HG02970 (cell line): ENCODE results near the gene SHB.
"Not testable (repeated sequence)": the region's sequence is repeated elsewhere in the genome, so short reads cannot be mapped to it uniquely, and the experiment has no call there.

ENCODE experiments used
- ATAC-seq: cut with Tn5 transposase; IDR thresholded peaks from one replicate; pipeline ENCODE4 v1.9.1; 2021; ENCODE audit warnings: mild to moderate bottlenecking, moderate library complexity, moderate number of reproducible peaks; ENCODE audit not compliant: unreplicated experiment, low FRiP score

Gene SHB

DNA sequence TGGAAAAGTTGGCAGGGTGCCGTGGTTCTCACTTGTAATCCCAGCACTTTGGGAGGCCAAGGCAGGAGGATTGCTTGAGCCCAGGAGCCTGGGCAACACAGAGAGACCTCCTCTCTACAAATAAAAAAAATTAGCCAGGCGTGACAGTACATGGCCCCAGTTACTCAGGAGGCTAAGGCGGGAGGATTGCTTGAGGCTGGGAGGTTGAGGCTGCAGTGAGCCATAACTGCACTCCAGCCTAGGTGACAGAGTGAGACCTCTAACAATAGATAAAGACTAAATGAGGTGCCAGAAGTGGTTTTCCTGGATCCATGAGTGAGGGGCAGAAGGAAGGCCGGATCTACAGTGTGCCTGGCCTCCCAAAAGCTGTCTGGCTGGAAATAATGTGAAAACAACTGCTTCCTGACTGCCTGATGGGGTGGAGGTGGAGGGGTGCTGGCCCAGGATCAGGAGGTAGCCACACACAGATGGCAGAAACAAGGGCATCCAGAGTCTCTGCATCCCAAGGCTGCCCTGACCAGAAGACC is 4.1 kb downstream of the SHB start:
- no peak for ATAC-seq

DNA sequence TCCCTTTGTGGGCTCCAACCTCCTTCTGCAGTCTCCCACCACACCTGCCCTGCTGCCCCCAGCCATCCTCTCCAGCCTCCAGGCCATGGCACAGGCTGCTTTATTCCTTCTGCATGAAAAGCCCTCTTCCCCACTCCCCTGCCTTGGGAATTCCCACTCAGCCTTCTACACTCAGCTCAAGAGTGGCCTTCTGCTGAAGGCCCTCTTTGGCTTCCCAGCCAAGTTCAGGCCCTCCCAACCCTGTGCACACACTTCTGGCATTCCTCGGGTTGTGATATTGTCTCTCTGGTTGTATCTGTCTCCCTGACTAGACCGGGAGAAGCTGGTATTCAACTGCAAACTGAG is 5.7 kb downstream of the SHB start:
- ATAC-seq, result no peak

DNA sequence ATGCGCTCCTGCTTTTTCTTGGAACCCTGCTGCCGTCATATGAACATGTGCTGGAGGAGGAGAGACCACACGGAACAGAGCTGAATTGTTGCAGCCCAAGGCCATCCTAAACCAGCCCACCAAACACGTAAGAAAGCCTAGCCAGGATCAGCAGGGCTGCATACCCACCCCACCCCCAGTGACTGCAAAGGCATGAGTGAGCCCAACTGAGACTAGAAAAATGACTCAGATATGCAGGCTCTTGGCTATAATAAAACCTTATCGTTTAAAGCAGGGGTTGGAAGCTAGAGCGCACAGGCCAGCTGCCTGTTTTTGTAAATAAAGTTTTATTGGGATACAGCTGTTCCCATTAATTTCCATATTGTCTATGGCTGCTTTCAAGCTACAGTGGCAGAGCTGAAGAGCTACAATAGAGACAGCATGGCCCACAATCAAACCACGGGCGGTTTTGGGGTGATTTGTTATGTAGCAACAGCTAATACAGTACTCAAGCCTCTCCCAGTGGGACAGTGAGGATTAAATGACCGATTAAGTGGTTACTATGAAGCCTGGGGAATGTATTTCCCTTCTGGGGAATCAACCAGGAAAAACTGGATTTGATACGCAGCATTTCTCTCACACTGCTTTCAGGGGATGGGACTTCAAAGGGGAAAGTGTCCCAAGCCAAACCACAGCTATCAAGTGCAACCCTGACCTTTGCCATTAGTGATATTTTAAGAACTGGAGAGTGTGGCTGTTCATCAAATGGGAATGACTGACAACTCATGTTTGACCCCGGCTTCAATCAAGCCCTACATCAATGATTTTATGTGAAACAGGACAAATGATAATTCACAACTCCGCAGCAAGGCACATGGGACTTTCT is 6.3 kb downstream of the SHB start:
- no peak for ATAC-seq

DNA sequence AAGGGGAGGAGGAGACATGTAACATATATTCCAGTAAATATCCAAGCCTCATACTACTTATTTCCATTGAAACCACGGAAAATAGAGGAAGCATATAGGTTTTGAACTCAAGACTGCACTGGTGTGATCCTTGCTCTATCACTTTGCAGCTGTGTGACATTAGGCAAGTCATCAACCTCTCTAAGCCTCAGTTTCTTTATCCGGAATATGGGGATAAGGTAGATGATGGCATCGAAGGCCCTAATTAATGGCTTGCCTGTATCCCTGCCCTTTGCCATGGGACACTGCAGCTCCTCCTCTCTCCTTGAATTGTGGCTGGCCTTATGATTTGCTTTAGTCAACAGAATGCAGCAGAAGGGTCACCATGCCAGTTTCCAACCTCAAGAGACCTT is 6.9 kb downstream of the SHB start:
- no peak for ATAC-seq

DNA sequence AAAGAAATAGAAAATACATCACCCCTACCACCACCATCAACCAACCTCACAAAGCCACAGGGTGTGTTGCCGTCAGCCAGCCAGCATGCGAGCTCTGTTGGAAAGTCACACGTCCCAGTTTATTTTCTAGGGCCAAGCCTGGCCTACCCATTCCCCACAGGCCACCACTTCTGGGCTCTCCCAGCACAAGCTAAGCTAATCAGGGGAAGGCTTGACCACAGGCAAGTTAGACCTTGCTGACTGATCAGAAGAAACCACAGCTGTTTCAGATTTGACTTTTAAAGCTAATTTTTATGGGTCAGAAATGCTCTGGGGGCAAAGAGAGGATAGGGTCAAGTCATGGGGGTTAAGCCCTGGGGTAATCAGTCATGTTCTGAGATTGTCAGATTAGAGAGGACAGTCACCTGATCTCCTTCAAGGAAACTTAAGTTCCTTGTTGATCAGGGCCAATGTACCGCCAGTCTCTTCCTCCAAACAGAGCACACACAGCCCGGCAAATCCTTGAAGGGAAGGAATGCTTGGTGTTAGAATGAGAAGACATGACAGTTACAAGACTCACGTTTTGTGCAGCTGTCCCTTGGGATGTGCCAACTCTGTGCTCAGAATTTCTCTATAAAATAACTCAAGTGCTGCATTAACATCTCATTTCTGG is 7.6 kb downstream of the SHB start:
- ATAC-seq, result peak; percentile 40

DNA sequence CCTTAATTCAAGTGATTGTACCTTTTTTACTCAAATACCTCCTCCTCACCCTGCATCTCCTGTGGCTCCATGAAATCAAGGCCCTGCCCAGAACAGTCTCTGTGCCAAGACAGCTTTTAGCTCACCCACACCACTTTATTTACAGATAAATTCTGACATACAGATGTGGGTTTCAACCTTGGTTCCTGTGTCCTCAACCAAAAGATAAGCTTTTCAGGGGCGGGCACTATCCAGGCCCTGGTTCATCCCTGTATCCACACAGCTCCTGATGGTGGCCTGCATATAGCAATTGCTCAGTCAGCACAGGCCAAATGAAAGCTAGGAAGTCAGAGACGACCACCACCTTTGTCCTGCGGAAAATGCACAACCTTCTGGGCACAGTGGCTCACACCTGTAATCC is 8.3 kb downstream of the SHB start:
- no peak for ATAC-seq

DNA sequence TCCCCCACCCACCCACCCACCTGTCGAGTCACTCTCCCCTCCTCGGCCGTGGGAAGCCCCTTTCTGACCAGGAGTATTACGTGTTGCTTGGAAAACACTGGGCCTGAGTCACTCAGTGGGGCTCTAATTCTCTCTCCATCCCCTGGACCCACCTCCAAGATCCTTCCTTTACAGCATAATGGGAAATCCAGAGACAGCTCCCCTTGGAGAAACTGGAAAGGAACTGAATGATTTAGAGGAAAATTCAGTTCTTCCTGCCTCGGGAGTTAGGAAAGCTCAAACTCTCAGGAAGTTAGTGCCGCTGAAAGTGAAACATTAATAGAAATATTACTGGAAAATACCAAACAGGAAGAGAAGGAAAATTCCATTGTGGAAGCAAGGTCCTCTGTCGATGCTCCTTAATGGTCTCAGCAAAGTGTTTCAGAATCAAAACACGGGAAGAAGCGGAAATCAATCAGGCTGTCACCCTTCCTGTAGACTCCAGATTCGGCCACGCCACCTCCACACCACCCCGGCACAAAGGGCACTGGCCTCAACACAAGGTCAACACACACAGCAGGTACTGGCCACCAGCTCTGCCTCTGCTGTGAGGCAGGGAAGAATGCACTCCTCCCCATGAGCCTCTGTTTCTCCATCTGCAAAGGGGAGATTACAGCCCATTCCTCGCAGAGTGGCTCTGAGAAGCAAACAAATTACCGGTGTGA is 9.6 kb downstream of the SHB start:
- no peak for ATAC-seq

DNA sequence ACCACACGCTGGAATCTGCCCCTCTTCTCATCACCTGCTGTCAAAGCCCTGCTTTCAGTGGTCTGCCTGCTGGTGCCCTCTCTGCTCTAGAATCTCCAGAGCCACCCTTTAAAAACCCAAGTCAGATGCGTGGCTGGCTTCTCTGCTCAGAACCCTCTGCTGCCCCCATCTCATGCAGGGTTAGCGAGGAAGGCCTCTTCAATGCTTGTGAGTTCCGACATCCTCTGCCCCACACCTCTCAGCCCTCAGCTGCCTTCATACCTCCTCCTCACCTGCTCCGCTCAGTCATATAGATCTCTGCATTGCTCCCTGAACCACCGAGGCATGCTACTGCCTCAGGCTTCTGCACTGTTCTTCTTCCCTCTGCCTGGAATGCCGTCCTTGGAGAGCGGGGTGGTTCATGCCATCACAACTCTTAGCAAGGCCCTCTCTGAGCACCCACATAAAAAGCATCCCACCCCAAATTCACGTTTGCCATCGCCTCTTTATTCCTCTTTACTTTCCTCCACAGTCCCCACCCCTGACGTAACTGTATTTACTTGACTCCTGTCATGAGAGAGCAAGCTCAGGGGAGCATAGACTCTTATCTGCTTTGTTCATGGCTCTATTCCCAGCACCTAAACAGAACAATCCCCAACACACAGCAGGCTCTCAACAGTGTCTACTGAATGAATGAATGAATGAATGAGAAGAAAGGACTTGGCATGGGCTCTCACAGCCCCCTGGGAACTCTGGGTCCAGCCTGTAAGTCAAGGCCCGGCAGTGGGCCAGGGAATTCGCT is 10.4 kb downstream of the SHB start:
- no peak for ATAC-seq

DNA sequence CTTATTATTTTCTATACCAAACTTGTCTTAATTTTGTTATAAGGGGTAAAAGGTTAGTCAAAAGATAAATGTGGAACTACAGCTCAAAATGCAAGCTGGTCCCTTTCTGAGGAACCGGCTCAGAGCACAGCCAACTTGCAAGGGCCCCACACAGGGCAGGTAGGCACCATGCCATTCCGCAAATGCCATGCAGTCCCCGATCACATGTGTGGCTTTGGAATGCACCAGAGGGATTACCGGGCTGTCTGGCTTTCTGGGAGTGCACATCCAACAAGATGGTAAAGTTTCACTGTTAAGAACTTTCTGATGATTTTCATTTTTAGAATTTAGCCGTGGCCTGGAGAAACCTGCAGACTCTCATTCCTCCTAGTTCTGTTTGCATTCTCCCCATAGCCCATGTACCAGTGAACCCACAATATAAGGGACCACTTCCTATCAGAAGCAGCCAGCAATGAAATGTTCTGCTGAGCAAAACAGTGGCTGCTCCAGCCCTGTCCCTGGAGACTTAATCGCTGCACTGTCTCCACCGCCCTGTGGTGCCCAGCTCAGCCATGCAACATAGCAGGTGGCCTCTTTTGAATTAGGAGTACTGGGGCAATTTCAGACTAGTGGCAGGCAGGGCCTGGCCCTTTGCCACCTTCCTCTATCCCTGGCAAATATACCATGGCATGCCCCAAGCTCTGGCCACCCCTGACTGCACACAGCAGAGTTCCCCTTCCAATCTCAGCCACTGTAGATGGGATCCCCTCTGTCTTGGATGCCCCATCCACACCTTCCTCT is 11.4 kb downstream of the SHB start:
- ATAC-seq, result no peak

DNA sequence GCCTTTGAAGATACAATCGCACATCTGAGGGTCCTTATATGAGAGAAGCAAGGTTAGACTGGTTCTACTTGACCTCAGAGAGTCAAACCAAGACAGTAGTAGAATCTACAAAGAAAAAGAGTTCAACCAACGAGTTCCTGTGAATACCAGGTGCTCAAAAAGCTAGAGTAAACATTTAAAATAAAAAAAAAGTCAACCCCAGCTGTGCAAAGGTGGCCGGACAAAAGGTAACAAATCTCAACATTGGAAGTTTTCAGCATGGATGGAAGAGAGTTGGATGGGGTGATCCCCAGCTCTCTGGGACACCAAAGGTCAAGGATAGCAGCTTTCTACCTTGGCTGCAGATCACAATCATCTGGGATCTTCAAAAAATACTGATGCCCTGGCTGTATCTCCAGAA is 14.4 kb downstream of the SHB start:
- ATAC-seq, result no peak

DNA sequence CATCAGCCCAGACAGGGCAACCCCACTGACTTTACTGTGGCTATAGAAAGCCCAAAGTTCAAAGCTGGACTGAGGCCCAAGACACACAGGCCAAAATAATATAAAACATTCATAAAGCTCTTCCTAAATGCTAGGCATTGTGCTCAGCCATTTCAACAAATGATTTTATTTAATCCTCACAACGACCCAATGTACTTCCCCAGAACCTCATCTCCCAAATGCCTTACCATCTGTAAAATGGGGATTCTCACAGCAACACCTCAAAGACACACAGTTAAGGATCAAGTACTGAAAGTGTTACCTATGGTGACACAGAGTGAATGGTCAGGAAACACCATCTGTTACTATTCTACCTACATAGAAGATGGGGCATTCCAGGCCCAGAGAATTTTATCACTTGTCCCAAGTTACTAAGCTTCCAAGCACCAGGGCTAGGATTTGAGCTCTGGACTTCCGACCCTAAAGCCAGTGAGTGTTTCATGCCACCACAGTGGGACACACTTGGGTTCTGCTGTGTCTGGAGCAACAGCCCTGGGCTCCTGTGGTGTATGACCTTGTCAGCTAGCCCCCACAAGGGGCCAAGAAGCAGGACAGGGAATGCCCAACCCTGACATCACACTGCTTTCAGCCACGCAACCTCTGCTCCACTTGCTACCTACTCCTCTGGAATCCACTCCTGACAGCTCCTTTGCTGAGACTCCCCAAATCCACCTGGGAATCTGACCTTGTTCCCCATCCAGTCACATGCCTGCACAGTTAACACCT is 15.1 kb downstream of the SHB start:
- ATAC-seq, result no peak

DNA sequence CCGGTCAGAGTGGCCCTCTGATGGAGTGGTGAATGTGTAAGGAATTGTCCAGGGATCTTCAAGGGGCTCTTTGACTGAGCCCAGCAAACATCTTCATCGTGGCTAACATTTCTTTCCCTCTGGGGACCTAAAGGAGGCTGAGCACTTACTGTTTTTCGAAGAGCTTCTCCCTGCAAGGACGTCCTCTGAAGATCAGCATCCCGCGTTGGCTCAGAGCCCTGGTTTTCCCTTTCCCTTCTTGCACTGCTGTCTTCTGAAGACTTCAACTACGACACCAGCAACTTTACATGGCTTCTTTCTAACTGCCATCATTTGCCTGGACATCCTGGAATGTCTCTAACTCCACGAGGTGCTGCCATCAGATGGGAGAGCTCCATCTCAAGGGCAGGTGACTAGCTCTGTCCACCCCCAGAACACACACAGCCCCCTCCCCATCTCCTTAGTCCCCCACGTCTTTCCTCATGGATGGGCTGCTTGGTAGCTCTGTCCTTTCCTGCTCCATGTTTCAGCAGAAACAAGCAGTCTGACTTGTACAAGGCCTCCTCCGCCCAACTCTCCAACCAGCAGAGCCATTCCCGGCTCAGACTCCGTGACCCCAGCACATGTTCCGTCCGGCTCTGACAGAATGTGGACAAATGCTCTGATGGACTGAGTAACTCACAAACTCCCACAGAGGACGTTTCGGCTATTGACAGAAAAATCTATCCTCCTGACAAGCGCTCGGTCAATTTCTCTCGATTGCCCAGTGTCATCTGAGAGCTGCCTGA is 17.1 kb downstream of the SHB start:
- ATAC-seq, result no peak

DNA sequence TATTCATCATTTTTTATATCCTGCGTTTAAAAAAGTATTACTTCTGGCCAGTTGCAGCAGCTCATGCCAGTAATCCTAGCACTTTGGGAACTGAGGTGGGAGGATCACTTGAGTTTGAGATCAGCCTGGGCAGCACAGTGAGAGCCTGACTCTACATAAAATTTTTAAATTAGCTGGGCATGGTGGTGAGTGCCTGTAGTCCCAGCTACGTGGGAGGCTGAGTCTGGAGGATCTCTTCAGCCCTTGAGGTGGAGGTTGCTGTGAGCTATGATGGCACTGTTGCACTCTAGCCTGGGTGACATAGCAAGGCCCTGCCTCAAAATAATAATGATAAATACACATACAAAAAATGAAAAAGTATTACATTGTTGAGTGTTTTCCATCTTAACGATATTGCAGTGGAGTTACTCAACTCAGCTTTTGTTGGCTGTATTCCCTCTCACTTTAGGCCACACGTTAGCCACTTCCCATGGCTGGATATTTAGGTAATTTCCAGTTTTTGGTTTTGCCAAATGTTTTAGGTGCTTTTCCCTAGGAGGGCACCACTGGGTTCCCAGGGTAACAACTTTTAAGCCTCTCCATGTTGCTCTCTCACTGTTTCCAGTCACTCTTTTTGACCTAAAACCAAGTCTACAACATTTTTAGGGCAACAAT is 20.6 kb downstream of the SHB start:
- ATAC-seq, result no peak

DNA sequence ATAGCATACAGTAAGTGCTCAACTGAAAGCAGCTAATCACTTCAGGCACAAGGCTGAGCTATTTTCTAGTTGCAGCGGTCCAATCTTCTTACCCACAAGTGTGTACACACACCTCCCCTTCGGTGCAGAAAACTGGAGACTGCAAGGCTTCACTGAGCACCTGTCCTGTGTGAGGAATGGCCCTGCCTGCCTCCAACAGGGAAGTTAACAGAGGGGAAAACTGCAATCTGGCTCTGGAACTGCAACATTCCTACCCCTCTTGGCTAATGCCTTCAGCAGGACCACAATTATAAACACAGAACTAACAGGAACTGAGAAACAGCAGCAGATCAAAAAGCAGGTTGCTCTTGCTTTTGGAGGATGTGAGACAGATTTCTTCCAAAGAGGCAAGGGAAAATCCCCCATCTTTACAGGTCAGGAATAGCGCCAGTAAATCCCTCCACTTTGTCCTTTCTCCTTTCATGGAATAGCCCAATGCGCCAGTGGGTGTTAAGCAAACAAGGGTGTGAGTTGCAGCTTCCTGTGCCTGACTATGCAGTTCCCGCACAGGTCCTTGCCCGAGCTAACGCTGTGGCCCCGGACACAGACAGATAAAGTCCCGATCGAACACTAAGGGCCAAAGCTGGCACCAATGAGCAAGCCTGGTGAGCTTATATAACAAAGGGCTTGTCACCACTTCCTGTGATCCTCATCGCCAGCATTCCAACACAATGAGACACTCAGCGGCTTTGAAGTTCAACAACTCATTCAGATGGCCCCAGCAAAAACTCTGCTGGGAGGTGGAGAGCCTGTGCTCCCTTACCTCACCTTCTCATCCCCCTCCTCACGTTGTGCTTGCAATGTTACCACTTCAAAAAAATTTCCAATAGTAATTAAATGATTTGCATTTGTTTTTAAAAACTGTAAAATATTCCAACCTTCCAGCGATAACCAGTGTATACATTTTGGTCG is 21.5 kb downstream of the SHB start:
- no peak for ATAC-seq

DNA sequence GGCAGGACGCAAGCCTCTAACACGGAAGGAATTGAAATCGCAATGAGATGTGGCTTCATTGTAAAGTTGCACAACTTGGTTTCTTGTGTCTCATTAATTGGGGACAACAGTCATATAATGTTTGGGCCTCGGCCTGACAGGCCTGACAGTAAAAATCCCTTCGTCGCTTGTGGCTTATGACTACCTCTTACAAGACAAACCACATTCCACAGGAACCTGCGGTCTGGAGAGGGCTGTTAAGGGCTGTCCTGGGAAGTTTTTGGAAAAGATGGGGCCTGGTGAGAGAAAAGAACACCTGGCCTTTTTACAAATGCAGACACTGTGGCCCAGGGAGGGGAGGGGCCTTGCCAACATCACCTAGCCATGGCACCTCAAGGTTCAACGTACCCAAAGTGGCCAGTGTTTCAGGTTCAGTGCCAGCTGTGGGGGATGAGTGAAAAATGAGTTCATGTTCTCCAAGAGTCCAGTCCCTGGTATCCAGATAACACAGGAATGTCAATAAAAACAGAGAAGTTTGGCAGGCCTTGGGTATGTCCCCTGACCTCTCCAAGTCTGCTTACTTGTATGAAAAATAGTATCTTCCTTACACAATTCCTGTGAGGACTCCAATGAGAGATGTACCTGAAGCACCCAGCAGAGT is 22.2 kb downstream of the SHB start:
- ATAC-seq, result no peak

DNA sequence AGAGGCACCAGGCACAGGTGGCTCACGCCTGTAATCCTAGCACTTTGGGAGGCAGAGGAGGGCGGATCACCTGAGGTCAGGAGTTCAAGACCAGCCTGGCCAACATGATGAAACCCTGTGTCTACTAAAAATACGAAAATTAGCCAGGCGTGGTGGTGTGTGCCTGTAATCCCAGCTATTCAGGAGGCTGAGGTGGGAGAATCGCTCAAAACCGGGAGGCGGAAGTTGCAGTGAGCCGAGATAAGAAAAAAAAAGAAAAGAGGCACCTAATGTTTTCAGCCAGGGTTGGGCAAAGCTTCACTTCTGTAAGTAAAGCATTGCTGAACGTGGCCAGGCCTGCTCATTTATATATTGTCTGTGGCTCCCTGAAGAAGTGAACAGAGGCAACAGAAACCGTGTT is 23.1 kb downstream of the SHB start:
- ATAC-seq, result not testable (repeated sequence)
